SHP77 (cell line): ENCODE data around the gene RHPN2.
"Not testable (repeated sequence)": the region's sequence is repeated elsewhere in the genome, so short reads cannot be mapped to it uniquely, and the experiment has no call there.

Experiments
- DNase-seq, 2 experiments: peaks; one replicate each; lab custom pipeline; 2025; lab: John Stamatoyannopoulos, UW

RHPN2 gene

GRCh38 chr19:32976223-32976805, 88.4 kb downstream of the RHPN2 start:
- peak; percentile 26 to 43 for DNase-seq

DNA sequence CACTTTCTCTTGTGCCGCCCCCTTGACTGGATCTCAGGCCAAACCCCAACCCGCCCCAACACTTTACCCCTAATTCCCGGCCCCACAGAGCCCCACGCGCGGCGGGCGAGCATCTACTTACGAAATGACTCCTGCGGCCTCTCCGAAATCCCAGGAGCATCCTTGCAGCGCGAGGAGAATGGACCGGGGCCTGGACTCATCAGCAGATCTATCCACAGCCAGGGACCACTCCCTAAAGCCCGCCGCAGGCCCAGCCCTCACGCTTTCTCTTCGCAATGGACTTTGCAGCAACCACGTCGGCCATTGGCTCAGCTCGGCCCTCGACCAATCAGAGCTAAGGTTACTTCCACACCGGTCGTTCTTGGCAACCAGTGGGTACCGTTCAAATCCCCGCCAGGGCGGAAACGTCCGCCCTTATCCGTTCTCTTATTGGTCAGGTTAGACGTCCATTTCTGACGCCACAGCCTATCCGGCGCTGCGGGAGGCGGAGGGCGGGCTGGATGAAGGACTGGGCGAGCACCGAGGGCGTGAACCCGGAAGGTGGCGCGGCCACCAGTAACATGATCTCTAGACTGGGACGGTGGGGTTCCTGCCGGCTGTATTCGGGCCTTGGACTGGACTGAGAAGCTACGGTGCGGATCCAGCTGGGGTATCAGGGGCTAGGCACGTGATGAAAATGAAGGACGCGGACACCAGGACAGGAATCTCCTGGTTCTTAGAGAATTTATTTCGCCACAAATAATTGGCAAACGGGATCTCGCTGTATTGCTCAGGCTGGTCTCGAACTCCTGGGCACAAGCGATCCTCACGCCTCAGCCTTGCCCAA, 92.8 kb downstream of the RHPN2 start, which contains the start of the genes CEP89 and FAAP24:
CEP89 (minus strand) TSS at position 244 of the 826 bp plus-strand sequence; CDS start at position 160, 84 bp downstream.
FAAP24 (plus strand) TSS at position 528 of the 826 bp plus-strand sequence. CDS start 955 bp downstream, outside the sequence.
- DNase-seq, result peak; percentile 96 to 98

GRCh38 chr19:32971012-32971595, 93.6 kb downstream of the RHPN2 start:
- DNase-seq, result no peak

GRCh38 chr19:32969549-32969948, 95.1 kb downstream of the RHPN2 start:
- no peak for DNase-seq

GRCh38 chr19:32966750-32967149, 97.9 kb downstream of the RHPN2 start:
- no peak for DNase-seq

- no peak for DNase-seq
Measured at GRCh38 chr19:32945260-32945659, 119.4 kb downstream of the RHPN2 start.

DNA sequence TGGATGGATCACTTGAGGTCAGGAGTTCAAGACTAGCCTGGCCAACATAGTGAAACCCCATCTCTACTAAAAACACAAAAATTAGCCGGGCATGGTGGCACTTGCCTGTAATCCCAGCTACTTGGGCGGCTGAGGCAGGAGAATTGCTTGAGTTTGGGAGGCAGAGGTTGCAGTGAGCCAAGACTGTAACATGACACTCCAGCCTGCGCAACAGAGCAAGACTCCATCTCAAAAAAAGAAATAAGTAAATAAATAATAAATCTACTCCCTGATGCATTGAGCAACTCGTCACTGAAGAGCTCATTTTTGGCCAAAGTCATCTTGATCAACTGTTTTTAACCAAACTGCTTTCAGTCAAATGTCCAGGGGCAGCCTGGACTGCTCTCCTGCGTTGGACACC, 123.4 kb downstream of the RHPN2 start:
- DNase-seq, result not testable (repeated sequence)

GRCh38 chr19:32936065-32936464, 128.6 kb downstream of the RHPN2 start:
- DNase-seq, result no peak

DNA sequence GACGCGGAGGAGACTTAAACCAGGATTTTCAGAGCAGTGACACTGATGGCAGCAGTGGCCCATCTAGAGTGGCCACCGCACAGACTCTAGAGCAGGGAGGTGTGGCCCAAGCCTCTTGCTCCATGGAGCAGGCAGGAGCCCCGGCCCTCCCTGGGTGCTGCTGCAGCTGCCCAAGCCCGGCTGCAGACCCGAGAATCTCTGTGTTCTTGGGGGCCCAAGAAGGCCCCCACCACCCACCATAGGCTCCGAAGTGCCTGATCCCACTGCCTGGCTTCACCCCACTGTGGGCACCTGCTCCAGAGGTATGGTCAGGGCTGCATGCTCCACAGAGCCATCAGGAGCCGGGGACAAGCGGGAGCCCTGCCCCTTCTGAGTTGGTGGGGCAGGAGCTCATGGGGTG, 129.1 kb downstream of the RHPN2 start:
- no peak for DNase-seq

GRCh38 chr19:32933571-32933970, 131.1 kb downstream of the RHPN2 start:
- DNase-seq, result no peak

- no peak for DNase-seq
Measured at GRCh38 chr19:32930567-32930966, 134.1 kb downstream of the RHPN2 start.

- DNase-seq, result no peak
Measured at GRCh38 chr19:32928806-32929205, 135.9 kb downstream of the RHPN2 start.
